Measurements from ENCODE around the gene SULT2B1. TPM values are rescaled to one million over a fixed set of nuclear protein-coding genes. Genes with fewer than 3 reads are reported as not detected.

The SULT2B1 gene
- total RNA-seq, 1 donor: not detected

DNA sequence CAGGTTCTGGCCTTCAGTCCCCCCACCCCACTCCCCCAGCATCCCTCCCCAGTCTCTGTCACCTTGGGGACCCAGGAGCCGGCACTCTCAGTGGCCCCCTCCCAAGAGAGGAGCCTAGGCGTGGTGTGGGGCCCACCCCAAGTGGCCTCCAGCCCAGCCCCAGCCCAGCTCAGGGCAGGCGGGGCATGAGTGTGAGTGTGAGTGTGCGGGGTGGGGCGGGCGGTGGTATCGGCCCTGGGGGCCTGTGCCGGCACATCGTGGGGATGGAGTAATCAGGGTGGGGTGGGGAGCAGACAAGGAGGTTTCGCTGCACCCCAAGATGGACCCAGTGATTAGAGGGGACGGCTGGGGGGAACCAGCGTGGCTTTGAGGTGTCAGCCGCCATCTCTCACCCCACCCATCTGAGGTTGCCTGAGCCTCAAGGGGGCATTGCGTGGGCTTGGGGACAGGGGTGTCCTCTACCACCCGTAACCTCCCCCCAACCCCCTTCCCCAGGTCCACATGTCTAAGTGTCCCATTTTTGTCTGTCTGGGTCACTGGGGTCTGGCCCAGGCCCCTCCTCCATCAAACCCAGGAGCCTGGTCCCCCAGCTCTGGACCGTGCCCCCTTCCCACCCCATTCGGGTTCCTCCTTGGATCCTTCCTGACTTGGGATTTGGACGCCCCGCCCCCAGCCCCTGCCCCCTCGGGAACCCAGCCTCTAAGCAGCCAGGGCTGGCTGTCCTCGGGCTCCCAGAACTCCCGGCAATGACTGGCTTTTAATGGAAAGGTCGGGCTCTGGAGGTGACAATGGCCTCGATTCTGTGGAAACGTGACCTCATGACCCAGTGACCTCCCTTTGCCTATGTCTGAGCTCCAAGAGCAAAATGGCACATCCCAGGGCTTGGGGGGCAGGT lies 6.9 kb upstream of the SULT2B1 start:
- Histone ChIP-seq H3K4me1 (ENCODE audit: insufficient read depth, low read length) (no peaks in the 10 kb centered on the region), H3K4me3 (ENCODE audit: low read length) (no peak overlapping the region), H3K9me3 (ENCODE audit: low read depth, low read length) (no peaks in the 10 kb centered on the region), H3K27me3 (ENCODE audit: insufficient read depth, low read length) (no peaks in the 10 kb centered on the region)

DNA sequence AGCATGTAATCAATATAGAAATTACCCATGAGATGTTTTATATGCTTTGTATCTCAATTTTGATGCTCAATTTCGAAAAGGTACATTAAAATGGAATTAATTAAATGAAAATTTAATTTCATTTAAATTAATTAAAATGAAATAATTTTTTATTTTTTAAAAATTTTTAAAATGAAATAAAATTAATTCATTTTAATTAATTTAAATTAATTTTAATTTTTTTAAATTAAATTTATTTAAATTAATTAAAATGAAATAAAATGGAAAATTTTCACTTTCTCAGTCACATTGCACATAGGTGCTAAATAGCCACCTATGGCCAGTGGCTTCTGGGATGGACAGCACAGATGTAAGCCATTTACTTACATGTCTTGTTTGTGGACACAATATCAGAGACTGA lies 4.2 kb upstream of the SULT2B1 start:
- H3K9me3 ChIP-seq (ENCODE audit: low read depth, low read length): no peaks in the 10 kb centered on the region
- no peaks in the 10 kb centered on the region for H3K27me3 ChIP-seq (ENCODE audit: insufficient read depth, low read length)
- H3K4me1 ChIP-seq (ENCODE audit: insufficient read depth, low read length): no peaks in the 10 kb centered on the region
- H3K4me3 ChIP-seq (ENCODE audit: low read length): no peak overlapping the region

DNA sequence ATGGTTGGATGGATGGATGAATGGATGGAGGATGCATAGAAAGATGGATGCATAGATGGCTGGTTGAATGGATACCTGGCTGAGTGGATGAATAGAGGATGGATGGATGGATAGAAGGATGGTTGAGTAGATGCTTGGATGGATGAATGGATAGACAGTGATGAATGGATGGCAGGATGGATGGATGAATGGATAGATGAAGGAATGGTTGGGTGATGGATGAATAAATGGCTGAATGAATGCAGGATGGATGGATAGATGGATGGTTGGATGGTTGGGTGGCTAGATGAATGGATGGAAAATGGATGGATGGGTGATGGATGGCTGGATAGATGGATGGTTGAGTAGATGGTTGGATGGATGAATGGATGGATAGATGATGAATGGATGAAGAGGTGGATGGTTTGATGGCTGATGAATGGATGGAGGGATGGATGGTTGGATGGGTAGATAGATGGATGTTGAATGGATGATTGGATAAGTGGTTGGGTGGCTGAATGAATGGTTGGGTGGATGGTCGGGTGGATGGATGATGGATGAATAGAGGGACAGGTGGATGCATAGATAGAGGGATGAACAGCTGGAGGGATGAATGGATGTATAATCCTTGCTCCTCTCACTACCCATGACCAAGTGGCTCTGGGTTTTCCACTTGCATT lies 3.6 kb upstream of the SULT2B1 start:
- Histone ChIP-seq H3K27me3 (ENCODE audit: insufficient read depth, low read length) (no peaks in the 10 kb centered on the region), H3K4me3 (ENCODE audit: low read length) (no peak overlapping the region), H3K9me3 (ENCODE audit: low read depth, low read length) (no peaks in the 10 kb centered on the region), H3K4me1 (ENCODE audit: insufficient read depth, low read length) (no peaks in the 10 kb centered on the region)

DNA sequence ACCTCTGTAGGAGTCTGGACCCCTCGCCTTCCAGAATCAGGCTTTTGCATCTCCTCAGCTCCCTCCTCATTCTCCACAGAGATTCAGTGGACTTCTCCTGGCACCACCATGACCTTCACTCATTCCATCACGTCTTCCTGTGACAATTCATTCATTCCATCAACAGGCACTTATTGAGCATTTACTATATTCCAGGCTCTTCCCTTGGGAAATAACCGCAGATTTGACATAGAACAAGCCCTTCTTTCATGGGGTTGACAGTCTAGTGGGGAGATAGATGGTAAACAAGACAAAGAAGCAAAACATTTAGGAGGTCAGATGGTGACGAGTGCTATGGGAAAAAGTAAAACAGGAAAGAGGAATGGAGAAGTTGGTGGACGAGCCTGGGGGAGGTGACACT lies 2.6 kb upstream of the SULT2B1 start:
- no peaks in the 10 kb centered on the region for H3K9me3 ChIP-seq (ENCODE audit: low read depth, low read length)
- H3K4me1 ChIP-seq (ENCODE audit: insufficient read depth, low read length): no peaks in the 10 kb centered on the region
- no peaks in the 10 kb centered on the region for H3K27me3 ChIP-seq (ENCODE audit: insufficient read depth, low read length)
- no peak overlapping the region for H3K4me3 ChIP-seq (ENCODE audit: low read length)

DNA sequence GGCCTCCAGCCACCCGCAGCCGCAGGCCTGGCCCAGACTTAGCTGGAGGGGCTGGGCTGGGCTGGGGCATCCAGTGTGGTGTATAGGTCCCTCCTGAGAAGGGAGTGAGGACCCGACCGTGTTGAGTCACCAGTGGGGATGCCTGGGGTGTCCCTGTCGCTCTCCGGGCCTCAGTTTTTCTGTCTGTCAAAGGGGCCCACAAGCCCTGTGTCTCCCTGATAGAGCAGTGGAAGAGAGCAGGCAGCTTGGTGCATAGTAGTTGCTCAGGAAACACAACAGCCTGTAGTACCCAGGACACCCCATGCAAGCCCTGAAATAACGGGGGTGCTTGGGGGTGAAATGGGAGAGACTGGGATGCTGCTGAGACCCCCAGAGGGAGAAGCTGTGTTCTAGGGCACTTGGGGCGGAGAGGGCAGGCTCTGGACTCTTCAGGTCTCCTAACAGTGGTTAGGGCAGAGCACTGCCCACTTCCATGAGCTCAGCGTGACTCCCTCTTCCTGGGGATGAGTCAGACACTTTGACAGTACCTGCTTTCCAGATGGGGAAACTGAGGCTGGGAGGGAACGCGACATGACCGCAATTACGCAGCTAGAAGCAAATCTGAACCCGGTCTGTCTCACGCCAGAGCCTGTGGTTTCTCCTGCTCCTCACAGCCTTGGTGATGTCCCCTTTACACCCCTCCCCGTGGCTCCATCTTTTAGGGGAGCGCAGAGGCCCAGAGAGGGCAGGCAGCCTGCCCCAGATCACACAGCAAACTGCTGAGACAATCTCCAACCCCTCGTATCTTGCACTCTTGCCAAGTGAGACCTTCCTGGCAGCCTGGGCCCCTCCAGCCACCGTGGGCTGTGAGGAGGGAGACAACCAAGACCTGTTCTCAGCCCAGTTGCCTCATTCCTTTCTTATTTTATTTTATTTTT lies 692 bp downstream of the SULT2B1 start:
- H3K9me3 ChIP-seq (ENCODE audit: low read depth, low read length): no peaks in the 10 kb centered on the region
- H3K4me1 ChIP-seq (ENCODE audit: insufficient read depth, low read length): no peaks in the 10 kb centered on the region
- H3K4me3 ChIP-seq (ENCODE audit: low read length): no peak overlapping the region
- no peaks in the 10 kb centered on the region for H3K27me3 ChIP-seq (ENCODE audit: insufficient read depth, low read length)

DNA sequence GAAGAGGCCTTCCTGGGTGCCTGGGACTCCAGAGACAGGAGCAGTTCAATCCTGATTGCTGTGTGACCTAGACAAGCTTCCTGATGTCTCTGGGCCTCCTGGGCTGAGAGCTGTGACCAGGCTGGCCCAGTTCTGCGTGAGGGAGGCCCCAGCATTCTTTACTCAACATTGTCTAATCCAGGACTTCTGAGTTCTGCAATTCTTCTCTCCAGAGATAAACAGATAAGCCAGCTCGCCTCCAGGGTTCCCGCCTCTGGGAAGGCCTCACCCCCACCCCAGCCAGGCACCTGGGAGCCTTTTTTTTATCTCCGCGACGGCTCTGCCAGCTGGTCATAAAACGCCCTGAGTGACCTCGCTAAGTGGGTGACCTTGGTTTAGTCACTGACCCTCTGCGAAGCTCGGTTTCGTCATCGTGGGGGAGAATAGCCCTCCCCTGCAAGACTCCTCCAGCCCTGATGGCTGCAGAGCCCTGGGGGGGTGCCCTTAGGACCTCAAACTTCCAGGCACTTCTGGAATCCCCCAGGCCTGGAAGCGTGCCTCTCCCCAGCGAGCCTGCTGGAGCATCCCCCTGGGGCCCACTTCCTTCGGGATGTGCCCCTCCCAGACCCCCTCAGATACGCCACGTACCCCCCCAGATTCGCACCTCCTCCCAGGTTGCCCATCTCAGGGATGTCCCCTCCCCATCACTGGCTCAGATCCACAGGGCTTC lies 1.9 kb downstream of the SULT2B1 start:
- Histone ChIP-seq H3K4me1 (ENCODE audit: insufficient read depth, low read length) (peaks cover 6% of the 10 kb centered on the region), H3K4me3 (ENCODE audit: low read length) (no peak overlapping the region), H3K27me3 (ENCODE audit: insufficient read depth, low read length) (no peaks in the 10 kb centered on the region), H3K9me3 (ENCODE audit: low read depth, low read length) (no peaks in the 10 kb centered on the region)

DNA sequence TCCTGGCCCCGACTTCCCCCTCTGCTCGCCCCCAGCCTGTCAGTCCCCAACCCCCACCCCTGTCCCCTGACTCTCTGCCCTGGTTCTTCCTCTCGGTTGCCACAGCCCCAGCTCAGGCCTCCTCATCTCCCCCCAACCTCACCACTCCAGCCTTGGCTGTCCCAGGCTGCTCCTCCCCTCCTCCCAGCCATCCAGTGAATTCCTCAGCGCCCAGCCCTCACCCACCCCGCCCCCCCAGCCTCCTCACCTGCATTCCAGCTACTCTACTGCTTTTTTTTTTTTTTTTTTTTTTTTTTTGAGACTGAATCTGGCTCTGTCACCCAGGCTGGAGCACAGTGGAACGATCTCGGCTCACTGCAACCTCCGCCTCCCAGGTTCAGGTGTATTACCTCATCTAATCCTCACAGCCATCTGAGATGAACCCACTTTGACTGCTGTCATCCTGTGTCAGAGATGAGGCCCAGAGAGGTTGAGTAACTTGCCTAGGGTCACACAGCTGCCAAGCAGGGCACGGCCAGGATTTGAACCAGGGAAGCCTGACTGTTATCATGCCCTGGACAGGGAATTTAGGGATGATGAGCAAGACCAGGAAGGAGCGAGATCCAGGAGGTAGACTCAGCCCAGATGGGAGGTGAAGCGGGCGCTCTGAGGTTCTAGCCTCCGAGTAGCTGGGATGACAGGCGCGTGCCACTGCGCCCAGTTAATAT lies 2.6 kb downstream of the SULT2B1 start:
- Histone ChIP-seq H3K27me3 (ENCODE audit: insufficient read depth, low read length) (no peaks in the 10 kb centered on the region), H3K4me3 (ENCODE audit: low read length) (no peak overlapping the region), H3K9me3 (ENCODE audit: low read depth, low read length) (no peaks in the 10 kb centered on the region), H3K4me1 (ENCODE audit: insufficient read depth, low read length) (peaks cover 6% of the 10 kb centered on the region)

DNA sequence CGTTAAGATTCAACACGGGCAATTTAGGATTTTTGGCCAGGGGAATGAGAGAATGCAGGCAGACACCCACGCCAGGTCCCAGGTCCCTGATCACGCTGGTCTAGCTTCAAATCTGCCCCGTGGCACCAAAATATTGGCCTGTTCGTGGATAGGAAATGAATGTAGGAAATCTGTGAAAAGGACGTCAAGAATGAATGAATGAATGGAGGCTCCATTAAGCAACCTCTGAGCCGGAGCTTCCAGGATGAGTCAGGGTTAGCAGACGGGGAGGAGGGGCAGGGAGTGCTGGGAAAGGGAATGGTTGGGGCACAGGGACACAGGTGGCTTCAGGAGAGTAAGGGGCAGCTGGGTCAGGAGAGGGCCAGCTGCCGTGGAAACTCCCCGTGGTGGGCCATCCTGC lies 4.2 kb downstream of the SULT2B1 start:
- Histone ChIP-seq H3K4me1 (ENCODE audit: insufficient read depth, low read length) (peaks cover 6% of the 10 kb centered on the region), H3K4me3 (ENCODE audit: low read length) (no peak overlapping the region), H3K27me3 (ENCODE audit: insufficient read depth, low read length) (no peaks in the 10 kb centered on the region), H3K9me3 (ENCODE audit: low read depth, low read length) (no peaks in the 10 kb centered on the region)

DNA sequence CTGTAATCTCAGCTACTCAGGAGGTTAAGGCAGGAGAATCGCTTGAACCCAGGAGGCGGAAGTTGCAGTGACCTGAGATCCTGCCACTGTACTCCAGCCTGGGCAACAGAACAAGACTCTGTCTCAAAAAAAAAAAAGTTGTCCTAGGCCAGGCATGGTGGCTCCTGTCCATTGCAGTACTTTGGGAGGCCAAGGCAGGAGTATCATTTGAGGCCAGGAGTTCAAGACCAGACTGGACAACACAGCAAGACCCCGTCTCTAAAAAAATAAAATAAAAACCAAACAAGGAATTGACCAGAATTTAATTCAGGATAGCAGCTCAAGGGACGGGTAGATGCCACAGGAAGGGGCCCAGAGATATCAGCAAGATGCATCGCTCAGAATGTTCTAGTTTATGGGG lies 4.9 kb downstream of the SULT2B1 start:
- Histone ChIP-seq H3K4me3 (ENCODE audit: low read length) (no peak overlapping the region), H3K4me1 (ENCODE audit: insufficient read depth, low read length) (peaks cover 6% of the 10 kb centered on the region), H3K9me3 (ENCODE audit: low read depth, low read length) (no peaks in the 10 kb centered on the region), H3K27me3 (ENCODE audit: insufficient read depth, low read length) (no peaks in the 10 kb centered on the region)

DNA sequence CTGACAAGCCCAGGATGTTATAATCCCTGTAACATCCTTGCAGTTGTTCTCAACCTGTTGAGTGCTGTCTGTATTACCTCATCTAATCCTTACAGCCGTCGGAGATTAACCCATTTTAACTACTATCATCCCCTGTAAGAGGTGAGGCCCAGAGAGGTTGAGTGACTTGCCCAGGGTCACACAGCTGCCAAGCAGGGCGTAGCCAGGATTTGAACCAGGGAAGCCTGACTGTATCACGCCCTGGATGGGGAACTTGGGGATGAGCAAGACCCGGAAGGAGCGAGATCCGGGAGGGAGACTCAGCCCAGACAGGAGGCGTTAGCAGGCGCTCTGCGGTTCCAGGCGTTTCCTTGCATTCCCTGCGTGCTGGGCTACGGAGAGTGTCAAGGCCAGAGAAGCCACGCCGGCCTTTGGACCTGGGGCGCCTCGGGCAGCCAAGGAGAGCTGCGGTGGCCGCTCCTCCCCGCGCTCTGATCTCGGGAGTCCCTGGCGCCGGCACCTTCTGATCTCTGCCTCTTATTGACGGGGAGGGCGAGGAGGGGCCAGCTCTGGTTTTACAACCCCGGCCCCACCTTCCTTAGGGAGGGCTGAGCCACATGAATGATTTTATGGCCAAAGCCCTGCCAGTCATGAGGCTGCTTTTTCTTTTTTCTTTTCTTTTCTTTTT lies 6.2 kb downstream of the SULT2B1 start:
- Histone ChIP-seq H3K4me3 (ENCODE audit: low read length) (no peak overlapping the region), H3K9me3 (ENCODE audit: low read depth, low read length) (no peaks in the 10 kb centered on the region)

DNA sequence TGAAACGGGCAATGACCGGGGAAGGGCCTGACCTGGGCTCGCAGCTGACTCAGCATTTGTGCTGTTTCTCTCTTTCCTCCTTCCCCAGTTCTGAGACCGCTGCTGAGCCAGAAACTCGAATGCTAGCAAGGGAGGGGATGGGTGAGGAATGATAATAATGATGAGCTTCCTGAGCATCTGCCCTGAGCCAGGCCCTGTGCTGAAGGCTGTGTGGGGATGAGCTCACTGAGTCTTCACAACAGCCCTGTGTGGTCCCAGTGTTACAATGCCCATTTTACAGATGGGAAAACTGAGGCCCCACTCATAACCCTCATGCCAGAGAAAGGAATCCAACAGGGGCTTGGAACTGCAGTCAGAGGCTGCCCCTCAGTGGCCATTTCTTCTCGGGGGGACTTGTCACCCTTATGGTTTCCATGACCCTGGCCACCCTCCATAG lies 8.1 kb downstream of the SULT2B1 start:
- H3K4me3 ChIP-seq (ENCODE audit: low read length): no peak overlapping the region
- no peaks in the 10 kb centered on the region for H3K9me3 ChIP-seq (ENCODE audit: low read depth, low read length)
- H3K4me1 ChIP-seq (ENCODE audit: insufficient read depth, low read length): peaks cover 6% of the 10 kb centered on the region
- no peaks in the 10 kb centered on the region for H3K27me3 ChIP-seq (ENCODE audit: insufficient read depth, low read length)

More for the DNA sequence above, 6.2 kb downstream of the SULT2B1 start:
- Histone ChIP-seq H3K27me3 (ENCODE audit: insufficient read depth, low read length) (no peaks in the 10 kb centered on the region), H3K4me1 (ENCODE audit: insufficient read depth, low read length) (peaks cover 6% of the 10 kb centered on the region)

DNA sequence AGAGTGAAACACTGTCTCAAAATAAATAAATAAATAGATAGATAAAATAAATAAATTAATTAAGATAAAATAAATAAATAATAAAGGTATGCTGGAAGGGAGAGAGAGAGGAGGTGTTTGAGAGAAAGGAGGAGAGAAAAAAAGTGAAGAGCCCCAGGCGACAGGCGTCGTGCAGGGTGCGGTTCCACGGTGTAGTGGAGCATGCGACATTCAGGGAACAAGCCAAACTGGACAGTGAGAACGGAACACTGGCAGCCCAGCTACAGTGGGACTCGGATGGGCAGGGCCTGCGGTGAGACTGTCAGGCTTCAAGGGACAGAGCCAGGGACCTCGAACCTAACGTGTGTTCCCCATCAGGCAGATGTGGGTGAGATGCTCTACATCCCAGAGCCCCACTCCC lies 9.4 kb downstream of the SULT2B1 start:
- no peaks in the 10 kb centered on the region for H3K27me3 ChIP-seq (ENCODE audit: insufficient read depth, low read length)
- peaks cover 6% of the 10 kb centered on the region for H3K4me1 ChIP-seq (ENCODE audit: insufficient read depth, low read length)
- H3K9me3 ChIP-seq (ENCODE audit: low read depth, low read length): no peaks in the 10 kb centered on the region
- H3K4me3 ChIP-seq (ENCODE audit: low read length): no peak overlapping the region

DNA sequence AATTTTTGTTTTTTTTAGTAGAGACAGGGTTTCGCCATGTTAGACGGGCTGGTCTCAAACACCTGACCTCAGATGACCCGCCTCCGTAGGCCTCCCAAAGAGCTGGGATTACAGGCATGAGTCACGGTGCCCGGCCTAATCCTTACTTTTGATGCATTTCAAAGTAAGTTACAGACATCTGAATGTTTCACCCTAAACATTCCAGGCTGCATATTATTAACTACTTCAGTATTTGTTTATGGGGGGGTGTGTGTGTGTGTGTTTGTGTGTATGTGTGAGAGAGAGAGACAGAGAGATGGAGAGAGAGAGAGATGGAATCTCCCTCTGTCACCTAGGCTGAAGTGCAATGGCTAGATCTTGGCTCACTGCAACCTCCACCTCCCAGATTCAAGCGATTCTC lies 13.1 kb downstream of the SULT2B1 start:
- Histone ChIP-seq H3K4me3 (ENCODE audit: low read length) (no peak overlapping the region), H3K27me3 (ENCODE audit: insufficient read depth, low read length) (no peaks in the 10 kb centered on the region), H3K4me1 (ENCODE audit: insufficient read depth, low read length) (no peaks in the 10 kb centered on the region), H3K9me3 (ENCODE audit: low read depth, low read length) (no peaks in the 10 kb centered on the region)

Measured in mononuclear cell (primary cell).